SH-SY5Y (cell line): ENCODE measurements around the gene XPC.

ENCODE experiments used
- GATA2 ChIP-seq: IDR thresholded peaks from 2 replicates; pipeline ENCODE4 v1.6.1; 2011; ENCODE audit warnings: mild to moderate bottlenecking, low read depth, low read length
- GATA3 ChIP-seq: IDR thresholded peaks from 2 replicates; pipeline ENCODE4 v1.6.1; 2011; ENCODE audit warnings: low read depth, mild to moderate bottlenecking, low read length, moderate library complexity

XPC gene

GRCh38 chr3:14150491-14151230, 27.7 kb downstream of the XPC start:
- no peak for TF ChIP-seq GATA2
- no peak for TF ChIP-seq GATA3

- TF ChIP-seq GATA3 (no peak), GATA2 (no peak)
Observed at GRCh38 chr3:14150078-14150477, 28.3 kb downstream of the XPC start.

GRCh38 chr3:14148041-14148985, 30.1 kb downstream of the XPC start:
- TF ChIP-seq GATA3 = no peak
- TF ChIP-seq GATA2 = no peak

GRCh38 chr3:14147617-14148016, 30.8 kb downstream of the XPC start:
- no peak for TF ChIP-seq GATA3
- TF ChIP-seq GATA2 = no peak

GRCh38 chr3:14147066-14147435, 31.4 kb downstream of the XPC start:
- TF ChIP-seq GATA2 (no peak), GATA3 (no peak)

- TF ChIP-seq GATA2 (no peak), GATA3 (no peak)
Observed at GRCh38 chr3:14146381-14147065, 31.9 kb downstream of the XPC start.

- TF ChIP-seq GATA3 (no peak), GATA2 (no peak)
Observed at GRCh38 chr3:14145670-14146380, 32.6 kb downstream of the XPC start.

GRCh38 chr3:14145236-14145635, 33.2 kb downstream of the XPC start:
- TF ChIP-seq GATA3 (no peak), GATA2 (no peak)

- TF ChIP-seq GATA3 = no peak
- TF ChIP-seq GATA2 = no peak
Observed at GRCh38 chr3:14144423-14145075, 33.9 kb downstream of the XPC start.

- TF ChIP-seq GATA2 (no peak), GATA3 (no peak)
Observed at GRCh38 chr3:14143271-14144225, 34.9 kb downstream of the XPC start.

- TF ChIP-seq GATA2 = no peak
- no peak for TF ChIP-seq GATA3
Observed at GRCh38 chr3:14142567-14143270, 35.7 kb downstream of the XPC start.

- TF ChIP-seq GATA3 (no peak), GATA2 (no peak)
Observed at GRCh38 chr3:14141602-14142341, 36.6 kb downstream of the XPC start.
